ENCODE results near the gene GEMIN5. TPM values are rescaled to one million over a fixed set of nuclear protein-coding genes. Genes with fewer than 3 reads are reported as not detected.

The GEMIN5 gene
- polyA plus RNA-seq, 3 donors: 2.0 to 3.8 (median 2.2) TPM

DNA sequence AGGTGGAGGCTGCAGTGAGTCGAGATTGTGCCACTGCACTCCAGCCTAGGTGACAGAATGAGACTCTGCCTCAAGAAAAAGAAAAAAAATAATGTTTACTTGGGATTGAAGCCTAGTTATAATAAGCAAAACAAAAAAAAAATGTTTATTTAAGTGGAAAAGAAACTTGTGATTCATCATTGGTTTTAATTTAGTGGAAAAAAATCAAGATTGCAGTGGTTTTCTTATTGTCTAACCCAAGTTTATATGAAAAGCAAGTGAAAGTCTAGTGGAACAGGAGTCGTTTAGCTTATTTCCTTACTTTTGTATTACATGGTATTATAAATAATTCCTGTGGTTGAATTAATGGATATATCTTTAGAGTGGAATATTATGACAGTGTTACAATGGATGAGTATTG is 71.2 kb downstream of the GEMIN5 start:
- Histone ChIP-seq H3K79me2 (ENCODE audit: insufficient read depth, low read length) (peaks cover 78% of the 10 kb centered on the region), H3K9ac (ENCODE audit: insufficient read depth, low read length, poor library complexity, severe bottlenecking) (no peak overlapping the region), H3K27me3 (ENCODE audit: control insufficient read depth in 2 of 2, insufficient read depth in 2 of 2, low read length in 2 of 2) (no peaks in the 10 kb centered on the region), H3K36me3 (replicated peaks in 1 of 2; ENCODE audit: control insufficient read depth in 1 of 2, insufficient read depth in 2 of 2, low read length in 2 of 2) (peaks cover 63 to 84% of the 10 kb centered on the region in 2 donors), H3K4me3 (replicated peaks in 1 of 3; ENCODE audit: low read depth in 2 of 3, low read length in 3 of 3) (no peak overlapping the region), H4K20me1 (ENCODE audit: insufficient read depth, low read length) (peaks cover 96% of the 10 kb centered on the region), H2AFZ (ENCODE audit: insufficient read depth, low read depth, low read length, poor library complexity, severe bottlenecking) (no peak overlapping the region), H3K4me2 (replicated peaks; ENCODE audit: extremely low read depth, low read length, poor library complexity, severe bottlenecking) (no peak overlapping the region), H3K4me1 (ENCODE audit: control insufficient read depth in 1 of 2, insufficient read depth in 2 of 2, low read length in 2 of 2) (peaks cover 18% of the 10 kb centered on the region in 2 donors), H3K9me3 (replicated peaks in 1 of 2; ENCODE audit: control insufficient read depth in 1 of 2, insufficient read depth in 1 of 2, low read length in 2 of 2) (no peaks in the 10 kb centered on the region), H3K27ac (ENCODE audit: low read depth in 1 of 2, low read length in 2 of 2) (no peak overlapping the region)
- Mint-ChIP-seq H3K27ac (peak overlapping the region in 1 of 7 donors; percentile 23), H3K4me1 (peaks cover 17% of the 10 kb centered on the region), H3K27me3 (ENCODE audit: low read depth in 3 of 3) (no peaks in the 10 kb centered on the region), H3K36me3 (peaks cover 53 to 87% of the 10 kb centered on the region in 2 donors), H3K9me3 (peaks cover 0 to 2% (median 0%) of the 10 kb centered on the region in 7 donors), H3K4me3 (no peak overlapping the region)
- 100% methylated on average over 1 of the region's 2 CpGs for WGBS (ENCODE audit: insufficient coverage)
- TF ChIP-seq, protein P1, sequence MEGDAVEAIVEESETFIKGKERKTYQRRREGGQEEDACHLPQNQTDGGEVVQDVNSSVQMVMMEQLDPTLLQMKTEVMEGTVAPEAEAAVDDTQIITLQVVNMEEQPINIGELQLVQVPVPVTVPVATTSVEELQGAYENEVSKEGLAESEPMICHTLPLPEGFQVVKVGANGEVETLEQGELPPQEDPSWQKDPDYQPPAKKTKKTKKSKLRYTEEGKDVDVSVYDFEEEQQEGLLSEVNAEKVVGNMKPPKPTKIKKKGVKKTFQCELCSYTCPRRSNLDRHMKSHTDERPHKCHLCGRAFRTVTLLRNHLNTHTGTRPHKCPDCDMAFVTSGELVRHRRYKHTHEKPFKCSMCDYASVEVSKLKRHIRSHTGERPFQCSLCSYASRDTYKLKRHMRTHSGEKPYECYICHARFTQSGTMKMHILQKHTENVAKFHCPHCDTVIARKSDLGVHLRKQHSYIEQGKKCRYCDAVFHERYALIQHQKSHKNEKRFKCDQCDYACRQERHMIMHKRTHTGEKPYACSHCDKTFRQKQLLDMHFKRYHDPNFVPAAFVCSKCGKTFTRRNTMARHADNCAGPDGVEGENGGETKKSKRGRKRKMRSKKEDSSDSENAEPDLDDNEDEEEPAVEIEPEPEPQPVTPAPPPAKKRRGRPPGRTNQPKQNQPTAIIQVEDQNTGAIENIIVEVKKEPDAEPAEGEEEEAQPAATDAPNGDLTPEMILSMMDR (IDR thresholded peaks at IDR 0.05): no peak
- no peak for DNase-seq
- intact Hi-C loops (cut with micrococcal nuclease): loop anchor here in 1 of 2 donors (10.0 kb wide), 1 partner anchor 212 kb away; no protein-coding TSS in a partner anchor

DNA sequence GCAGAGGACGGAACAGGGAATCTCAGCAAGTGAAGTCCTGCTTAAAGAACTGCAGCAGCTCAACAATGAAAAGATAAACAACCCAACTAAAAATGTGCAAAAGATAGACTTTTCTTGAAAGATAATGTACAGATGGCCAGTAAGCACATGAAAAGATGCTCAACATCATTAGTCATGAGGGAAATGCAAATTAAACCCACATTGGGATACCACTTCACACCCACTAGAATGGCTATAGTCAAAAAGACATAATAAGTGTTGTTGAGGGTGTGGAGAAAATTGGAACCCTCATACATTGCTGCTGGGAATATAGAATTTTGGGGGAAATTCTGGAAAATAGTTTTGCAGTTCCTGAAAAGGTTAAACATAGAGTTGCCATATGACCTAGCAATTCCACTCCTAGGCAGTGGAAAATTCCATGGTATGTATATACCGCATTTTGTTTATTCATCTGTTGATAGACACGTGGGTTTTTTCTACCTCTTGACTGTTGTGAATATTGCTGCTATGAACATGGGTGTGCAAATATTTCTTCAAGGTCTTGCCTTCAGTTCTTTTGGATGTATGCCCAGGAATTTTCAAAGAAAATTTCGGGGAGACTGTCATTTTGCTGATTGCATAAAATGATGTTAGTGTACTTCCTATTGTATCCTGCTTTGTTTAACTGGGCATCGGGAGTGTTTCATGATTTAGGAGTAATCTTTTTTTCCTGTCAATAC is 72.4 kb downstream of the GEMIN5 start:
- no peaks in the 10 kb centered on the region for H3K9me3 ChIP-seq (replicated peaks in 1 of 2; ENCODE audit: control insufficient read depth in 1 of 2, insufficient read depth in 1 of 2, low read length in 2 of 2)
- H3K36me3 ChIP-seq (replicated peaks in 1 of 2; ENCODE audit: control insufficient read depth in 1 of 2, insufficient read depth in 2 of 2, low read length in 2 of 2): peaks cover 53 to 72% of the 10 kb centered on the region in 2 donors
- Mint-ChIP-seq H3K9me3 (peaks cover 0 to 2% (median 0%) of the 10 kb centered on the region in 7 donors), H3K27ac (no peak overlapping the region), H3K27me3 (ENCODE audit: low read depth in 3 of 3) (no peaks in the 10 kb centered on the region), H3K36me3 (peaks cover 43 to 75% of the 10 kb centered on the region in 2 donors), H3K4me1 (peaks cover 29% of the 10 kb centered on the region), H3K4me3 (no peak overlapping the region)
- no peaks in the 10 kb centered on the region for H3K27me3 ChIP-seq (ENCODE audit: control insufficient read depth in 2 of 2, insufficient read depth in 2 of 2, low read length in 2 of 2)
- WGBS (ENCODE audit: insufficient coverage): 75% methylated on average over 2 of the region's 5 CpGs
- H3K27ac ChIP-seq (ENCODE audit: low read depth in 1 of 2, low read length in 2 of 2): peak overlapping the region in 1 of 2 donors; percentile 11
- H3K9ac ChIP-seq (ENCODE audit: insufficient read depth, low read length, poor library complexity, severe bottlenecking): no peak overlapping the region
- peaks cover 27 to 30% of the 10 kb centered on the region in 2 donors for H3K4me1 ChIP-seq (ENCODE audit: control insufficient read depth in 1 of 2, insufficient read depth in 2 of 2, low read length in 2 of 2)
- intact Hi-C loops (cut with micrococcal nuclease): loop anchor here in 1 of 2 donors (10.0 kb wide), 1 partner anchor 211 kb away; no protein-coding TSS in a partner anchor
- H3K4me2 ChIP-seq (replicated peaks; ENCODE audit: extremely low read depth, low read length, poor library complexity, severe bottlenecking): no peak overlapping the region
- H2AFZ ChIP-seq (ENCODE audit: insufficient read depth, low read depth, low read length, poor library complexity, severe bottlenecking): no peak overlapping the region
- TF ChIP-seq, protein P1 (IDR thresholded peaks at IDR 0.05): no peak
- no peak overlapping the region for H3K4me3 ChIP-seq (replicated peaks in 1 of 3; ENCODE audit: low read depth in 2 of 3, low read length in 3 of 3)
- H3K79me2 ChIP-seq (ENCODE audit: insufficient read depth, low read length): peaks cover 87% of the 10 kb centered on the region
- DNase-seq: no peak
- H4K20me1 ChIP-seq (ENCODE audit: insufficient read depth, low read length): peaks cover 100% of the 10 kb centered on the region

Data from CD14-positive monocyte (primary cell).